ENCODE measurements around the gene CMTM1.

CMTM1 gene

DNA sequence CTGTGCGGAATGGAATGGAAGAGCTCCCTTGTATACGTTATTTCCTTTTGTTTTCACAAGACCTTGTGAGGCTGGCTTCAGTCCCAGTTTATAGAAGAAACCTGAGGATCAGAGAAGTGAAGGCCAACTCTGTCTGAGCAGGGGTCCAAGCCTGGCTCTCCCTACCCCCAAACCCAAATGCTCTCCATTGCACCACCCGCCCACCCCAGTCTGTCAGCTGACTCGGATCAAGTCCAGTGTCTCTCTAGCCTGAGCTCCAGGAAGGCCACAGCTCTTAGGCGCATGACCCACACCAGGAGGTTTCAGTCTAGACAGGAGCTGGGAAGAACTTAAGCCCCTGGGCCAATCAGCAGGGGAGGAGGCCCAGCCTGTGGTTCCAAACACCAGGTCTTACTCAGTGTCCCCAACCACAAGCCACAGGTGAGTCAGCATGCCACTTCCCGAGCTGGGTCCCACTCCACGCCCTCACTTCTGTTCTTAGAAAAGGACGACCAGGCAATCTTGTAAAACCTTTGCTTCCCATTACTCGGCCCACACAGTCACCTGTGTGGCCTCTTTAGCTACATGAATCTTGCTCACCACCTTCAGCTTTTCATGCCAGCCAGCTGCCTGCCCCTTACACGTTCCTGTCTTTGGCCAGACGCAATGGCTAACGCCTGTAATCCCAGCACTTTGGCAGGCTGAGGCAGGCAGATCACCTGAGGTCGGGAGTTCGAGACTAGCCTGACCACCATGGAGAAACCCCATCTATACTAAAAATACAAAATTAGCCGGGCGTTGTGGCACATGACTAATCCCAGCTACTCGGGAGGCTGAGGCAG is 44.1 kb upstream of the CMTM1 start:
- DNase-seq (ENCODE audit: insufficient read length, low spot score), result peak; percentile 35
- TF ChIP-seq PAX5 (IDR thresholded peaks at IDR 0.05; ENCODE audit: insufficient read depth, low read length, severe bottlenecking) (peak; percentile 61), POLR2AphosphoS5 (IDR thresholded peaks at IDR 0.05; ENCODE audit: low read depth, low read length) (no peak), POU2F2 (IDR thresholded peaks at IDR 0.05; ENCODE audit: low read depth, low read length) (peak; percentile 83), SPI1 (IDR thresholded peaks at IDR 0.05; ENCODE audit: low read depth, low read length) (peak; percentile 69)
- peak; percentile 98 for FAIRE-seq

DNA sequence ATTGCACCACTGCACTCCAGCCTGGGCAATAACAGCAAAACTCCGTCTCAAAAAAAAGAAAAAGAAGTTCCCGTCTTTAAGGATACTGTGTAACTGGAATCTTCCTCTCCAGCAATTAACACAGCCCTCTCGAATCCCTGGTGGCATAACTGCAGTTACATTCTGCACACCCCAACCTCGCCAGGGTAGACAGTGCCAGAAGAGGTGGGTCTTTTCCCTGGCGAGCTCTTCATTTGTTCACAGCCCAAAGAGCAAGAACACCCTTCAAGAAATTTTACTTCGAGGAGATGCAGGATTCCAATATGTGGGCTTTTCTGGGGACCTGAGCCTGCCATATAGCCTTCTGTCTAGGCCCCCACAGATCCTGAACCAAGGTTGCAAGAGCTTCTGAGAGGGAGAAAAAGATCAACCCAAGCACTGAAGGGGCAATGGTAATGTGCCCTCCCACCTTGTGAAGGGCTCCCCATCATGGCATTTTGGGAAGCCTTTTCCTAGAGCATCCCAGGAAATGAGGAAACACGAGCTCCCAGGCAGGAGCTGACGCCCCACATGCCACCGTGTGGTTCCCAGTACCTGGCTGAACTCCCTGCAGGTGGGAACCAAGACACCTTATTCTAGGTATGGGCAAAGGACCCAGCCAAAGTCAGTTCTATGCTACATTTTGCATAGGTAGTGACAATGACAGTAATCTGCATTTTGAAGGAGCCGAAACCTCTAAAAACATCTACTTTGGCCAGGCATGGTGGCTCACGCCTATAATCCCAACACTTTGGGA is 43.2 kb upstream of the CMTM1 start:
- peak; percentile 47 for FAIRE-seq
- no peak for DNase-seq (ENCODE audit: insufficient read length, low spot score)
- no peak for TF ChIP-seq POU2F2 (IDR thresholded peaks at IDR 0.05; ENCODE audit: low read depth, low read length)
- TF ChIP-seq SPI1 (IDR thresholded peaks at IDR 0.05; ENCODE audit: low read depth, low read length), result no peak
- TF ChIP-seq PAX5 (IDR thresholded peaks at IDR 0.05; ENCODE audit: insufficient read depth, low read length, severe bottlenecking), result no peak
- TF ChIP-seq TAF1 (IDR thresholded peaks at IDR 0.05; ENCODE audit: low read depth, low read length), result no peak
- no peak for TF ChIP-seq POLR2AphosphoS5 (IDR thresholded peaks at IDR 0.05; ENCODE audit: low read depth, low read length)
- no peak for TF ChIP-seq POLR2A (IDR thresholded peaks at IDR 0.05; ENCODE audit: low read depth, low read length)

DNA sequence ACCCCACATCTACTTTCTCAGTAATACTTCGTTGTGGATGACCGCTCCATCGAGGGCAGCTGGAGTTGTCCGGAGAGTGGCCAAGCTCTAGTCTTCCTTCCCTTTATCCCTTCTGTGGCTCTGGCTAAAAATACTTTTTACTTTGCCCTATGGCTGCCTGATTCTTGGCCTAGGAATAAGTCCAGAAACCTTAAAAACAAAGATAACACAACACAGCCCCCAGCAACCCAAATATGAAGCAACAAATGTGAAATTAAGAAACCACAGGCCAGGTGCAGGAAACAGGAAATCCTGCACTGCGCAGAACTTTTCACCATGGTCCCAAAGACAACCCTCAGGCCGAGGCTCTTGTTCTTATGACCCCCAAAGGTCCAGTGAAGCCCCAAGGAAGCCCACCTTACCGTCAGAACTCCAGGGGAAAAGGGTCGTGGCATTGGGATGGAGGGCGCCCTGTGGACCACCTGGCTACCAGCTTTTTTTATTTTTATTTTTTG is 42.3 kb upstream of the CMTM1 start:
- peak; percentile 49; the same call in 1 of the 2 replicates for TF ChIP-seq SPI1 (IDR thresholded peaks at IDR 0.05; ENCODE audit: low read depth, low read length)
- no peak for TF ChIP-seq PAX5 (IDR thresholded peaks at IDR 0.05; ENCODE audit: insufficient read depth, low read length, severe bottlenecking)
- TF ChIP-seq TAF1 (IDR thresholded peaks at IDR 0.05; ENCODE audit: low read depth, low read length), result no peak
- 0 out of 2 replicates have a peak, but pooled peaks have one; percentile 59 for TF ChIP-seq POU2F2 (IDR thresholded peaks at IDR 0.05; ENCODE audit: low read depth, low read length)
- no peak for TF ChIP-seq POLR2AphosphoS5 (IDR thresholded peaks at IDR 0.05; ENCODE audit: low read depth, low read length)
- DNase-seq (ENCODE audit: insufficient read length, low spot score) (no peak), FAIRE-seq (peak; percentile 83)

DNA sequence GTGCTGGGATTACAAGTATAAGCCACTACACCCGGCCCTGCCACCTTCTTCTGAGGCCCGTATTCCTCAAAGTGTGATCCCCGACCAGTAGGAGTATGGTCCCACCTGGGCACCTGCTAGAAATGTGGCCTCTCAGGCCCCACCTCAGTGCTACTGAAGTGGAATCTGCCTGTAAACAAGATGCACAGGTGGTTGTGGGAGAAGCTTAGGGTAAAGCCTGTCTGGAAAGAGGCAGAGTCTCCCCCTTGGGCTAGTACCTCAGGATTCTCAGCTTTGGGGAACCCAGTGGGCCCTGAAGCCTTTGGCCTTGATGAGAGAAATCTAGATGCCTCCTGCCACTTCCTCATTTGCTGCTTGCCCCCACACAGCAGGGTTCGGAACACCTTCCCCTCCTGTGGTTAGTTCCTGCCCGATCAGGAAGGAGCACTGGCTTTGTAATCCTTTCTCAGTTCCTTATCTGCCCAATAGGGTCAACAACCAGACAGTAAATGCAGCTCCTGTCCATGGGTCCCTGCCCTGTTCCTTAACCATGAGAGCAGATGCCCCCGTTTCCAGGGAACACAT is 41.6 kb upstream of the CMTM1 start:
- DNase-seq (ENCODE audit: insufficient read length, low spot score) (peak; percentile 44), FAIRE-seq (peak; percentile 97)
- TF ChIP-seq PAX5 (IDR thresholded peaks at IDR 0.05; ENCODE audit: insufficient read depth, low read length, severe bottlenecking) (no peak), SPI1 (IDR thresholded peaks at IDR 0.05; ENCODE audit: low read depth, low read length) (peak; percentile 99), POU2F2 (IDR thresholded peaks at IDR 0.05; ENCODE audit: low read depth, low read length) (no peak)

DNA sequence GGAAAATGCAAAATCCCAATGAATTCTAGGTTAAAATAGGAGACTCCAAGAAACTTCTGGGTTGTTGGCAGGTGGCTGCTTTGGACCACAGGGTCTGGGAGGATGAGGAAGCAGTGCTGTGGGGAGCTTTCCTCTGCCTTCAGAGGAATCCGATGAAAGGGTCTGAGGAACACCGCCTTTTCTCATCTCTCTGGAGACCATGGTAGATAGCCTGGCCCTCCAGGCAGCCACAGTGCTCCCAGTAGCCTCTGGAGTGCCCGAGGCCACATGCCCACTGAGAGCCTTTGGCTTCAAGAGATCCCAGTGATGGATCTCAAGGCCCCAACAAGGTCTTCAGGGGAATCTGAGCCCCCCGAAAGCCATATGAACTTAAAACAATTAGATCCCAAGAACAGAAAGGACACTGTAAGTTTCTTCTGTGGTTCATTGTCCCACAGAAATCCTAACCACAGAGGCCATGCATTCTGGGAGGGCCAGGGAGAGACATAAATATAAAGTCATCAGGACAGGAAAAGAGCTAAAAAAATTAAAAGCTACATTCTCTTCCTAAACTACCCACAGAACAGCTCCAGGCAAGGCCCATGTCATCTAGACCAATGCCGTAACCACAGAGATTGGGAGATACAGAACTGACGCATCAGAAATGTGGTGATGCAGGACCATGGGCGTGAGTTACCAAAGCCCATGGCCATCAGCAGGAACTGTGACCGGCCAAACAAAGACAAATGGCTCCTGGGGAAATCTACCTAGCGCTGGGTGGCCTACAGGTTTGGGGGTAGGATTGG is 40.7 kb upstream of the CMTM1 start:
- DNase-seq (ENCODE audit: insufficient read length, low spot score), result no peak
- TF ChIP-seq SPI1 (IDR thresholded peaks at IDR 0.05; ENCODE audit: low read depth, low read length), result no peak
- TF ChIP-seq POLR2AphosphoS5 (IDR thresholded peaks at IDR 0.05; ENCODE audit: low read depth, low read length), result no peak
- no peak for TF ChIP-seq POU2F2 (IDR thresholded peaks at IDR 0.05; ENCODE audit: low read depth, low read length)
- no peak for TF ChIP-seq POLR2A (IDR thresholded peaks at IDR 0.05; ENCODE audit: low read depth, low read length)
- TF ChIP-seq PAX5 (IDR thresholded peaks at IDR 0.05; ENCODE audit: insufficient read depth, low read length, severe bottlenecking), result no peak
- TF ChIP-seq TAF1 (IDR thresholded peaks at IDR 0.05; ENCODE audit: low read depth, low read length), result no peak
- FAIRE-seq, result no peak

DNA sequence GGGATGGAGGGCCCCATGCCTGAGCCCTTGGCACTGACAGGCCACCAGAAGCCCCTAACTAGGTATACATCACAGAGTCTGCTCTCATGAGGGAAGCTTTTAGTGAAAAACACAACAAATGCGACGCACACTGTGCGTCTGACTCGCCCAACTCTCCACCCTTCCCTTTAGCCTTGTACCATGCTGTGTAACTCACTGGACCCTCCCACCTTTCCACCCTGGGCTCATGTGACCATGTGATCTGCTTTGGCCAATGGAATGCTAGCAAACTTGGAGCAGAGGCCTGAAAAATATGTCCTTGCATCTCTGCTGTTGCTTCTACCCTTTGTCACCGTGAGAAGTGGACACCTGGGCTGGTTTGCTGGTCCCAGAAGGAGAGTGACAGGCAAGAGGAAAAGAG is 37.9 kb upstream of the CMTM1 start:
- TF ChIP-seq SPI1 (IDR thresholded peaks at IDR 0.05; ENCODE audit: low read depth, low read length) (no peak), POU2F2 (IDR thresholded peaks at IDR 0.05; ENCODE audit: low read depth, low read length) (no peak), PAX5 (IDR thresholded peaks at IDR 0.05; ENCODE audit: insufficient read depth, low read length, severe bottlenecking) (no peak), TAF1 (IDR thresholded peaks at IDR 0.05; ENCODE audit: low read depth, low read length) (no peak), POLR2AphosphoS5 (IDR thresholded peaks at IDR 0.05; ENCODE audit: low read depth, low read length) (no peak), POLR2A (IDR thresholded peaks at IDR 0.05; ENCODE audit: low read depth, low read length) (no peak)
- FAIRE-seq (no peak), DNase-seq (ENCODE audit: insufficient read length, low spot score) (no peak)

DNA sequence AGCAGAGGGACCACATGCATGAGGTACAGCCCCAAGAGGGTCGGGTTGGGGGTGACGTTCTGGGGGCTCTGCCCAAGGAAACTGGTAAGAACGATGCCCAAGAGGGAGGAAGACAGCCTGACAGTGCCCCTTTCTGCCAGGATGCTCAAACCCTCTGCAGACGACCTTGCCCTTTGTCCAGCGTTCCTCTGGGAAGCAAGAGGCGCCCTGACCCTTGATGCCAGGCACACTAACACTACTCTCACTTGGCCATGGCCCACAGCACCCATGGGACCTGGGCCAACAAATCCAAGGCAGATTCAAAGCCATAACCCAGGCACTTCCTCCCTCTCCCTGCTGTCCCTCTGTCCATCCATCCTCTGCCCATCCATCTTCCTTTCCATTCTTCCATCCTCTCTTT is 36.8 kb upstream of the CMTM1 start:
- no peak for TF ChIP-seq SPI1 (IDR thresholded peaks at IDR 0.05; ENCODE audit: low read depth, low read length)
- no peak for TF ChIP-seq PAX5 (IDR thresholded peaks at IDR 0.05; ENCODE audit: insufficient read depth, low read length, severe bottlenecking)
- TF ChIP-seq POLR2A (IDR thresholded peaks at IDR 0.05; ENCODE audit: low read depth, low read length), result no peak
- TF ChIP-seq POLR2AphosphoS5 (IDR thresholded peaks at IDR 0.05; ENCODE audit: low read depth, low read length), result no peak
- TF ChIP-seq POU2F2 (IDR thresholded peaks at IDR 0.05; ENCODE audit: low read depth, low read length), result no peak
- TF ChIP-seq TAF1 (IDR thresholded peaks at IDR 0.05; ENCODE audit: low read depth, low read length), result no peak
- FAIRE-seq (no peak), DNase-seq (ENCODE audit: insufficient read length, low spot score) (no peak)

DNA sequence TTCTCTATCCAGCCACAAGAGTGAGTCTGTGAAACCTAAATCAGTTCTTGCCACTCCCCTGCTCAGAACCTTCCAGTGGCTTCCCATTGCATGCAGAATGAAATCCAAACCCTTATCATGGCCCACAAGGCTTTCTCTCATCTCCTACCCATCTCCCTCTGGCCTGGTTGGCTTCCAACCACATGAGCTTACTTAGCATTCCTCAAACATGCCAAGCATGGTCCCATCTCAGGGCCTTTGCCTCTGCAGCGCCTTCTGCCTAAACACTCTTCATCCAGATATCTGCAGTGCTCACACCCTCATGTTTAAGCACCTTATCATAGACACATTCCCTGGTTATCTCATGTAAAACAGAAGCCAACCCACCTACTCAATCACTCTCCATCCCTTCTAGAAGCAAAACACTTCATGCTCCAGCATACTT is 31.9 kb upstream of the CMTM1 start:
- TF ChIP-seq POLR2A (IDR thresholded peaks at IDR 0.05; ENCODE audit: low read depth, low read length), result no peak
- peak; percentile 45 for FAIRE-seq
- DNase-seq (ENCODE audit: insufficient read length, low spot score), result no peak

DNA sequence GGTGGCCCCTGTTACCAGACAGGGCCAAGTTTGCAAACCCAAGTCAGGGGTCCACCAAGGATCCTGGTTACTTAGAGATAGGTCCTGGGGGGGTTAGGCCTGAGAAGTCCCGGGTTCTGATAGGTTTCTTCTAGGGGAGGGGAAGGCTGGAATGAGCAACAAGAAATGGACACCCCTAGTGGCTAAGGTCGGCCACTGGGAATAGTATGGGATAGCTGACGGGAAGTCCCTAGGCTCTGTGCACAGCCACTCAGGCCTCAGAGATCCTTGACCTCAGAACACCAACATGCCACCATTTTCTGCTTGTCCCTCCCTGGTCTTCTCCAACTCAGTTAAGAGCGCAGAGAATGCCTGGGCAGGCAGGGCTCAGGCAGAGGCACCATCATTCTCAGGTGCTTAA is 29.7 kb upstream of the CMTM1 start:
- TF ChIP-seq POLR2A (IDR thresholded peaks at IDR 0.05; ENCODE audit: low read depth, low read length), result no peak
- no peak for TF ChIP-seq PAX5 (IDR thresholded peaks at IDR 0.05; ENCODE audit: insufficient read depth, low read length, severe bottlenecking)
- no peak for TF ChIP-seq TAF1 (IDR thresholded peaks at IDR 0.05; ENCODE audit: low read depth, low read length)
- TF ChIP-seq POLR2AphosphoS5 (IDR thresholded peaks at IDR 0.05; ENCODE audit: low read depth, low read length), result no peak
- no peak for TF ChIP-seq POU2F2 (IDR thresholded peaks at IDR 0.05; ENCODE audit: low read depth, low read length)
- TF ChIP-seq SPI1 (IDR thresholded peaks at IDR 0.05; ENCODE audit: low read depth, low read length), result no peak
- no peak for DNase-seq (ENCODE audit: insufficient read length, low spot score)
- FAIRE-seq, result no peak
